ENCODE data around the gene SLC29A1. TPM values are rescaled to one million over a fixed set of nuclear protein-coding genes. Genes with fewer than 3 reads are reported as not detected.

SLC29A1 gene
- total and polyA plus RNA-seq, 9 of the 15 experiments (the other 6 are each of a cell fraction or from before 2014, with no cell fraction given), result 18.9 to 170 (median 57.7) TPM

DNA sequence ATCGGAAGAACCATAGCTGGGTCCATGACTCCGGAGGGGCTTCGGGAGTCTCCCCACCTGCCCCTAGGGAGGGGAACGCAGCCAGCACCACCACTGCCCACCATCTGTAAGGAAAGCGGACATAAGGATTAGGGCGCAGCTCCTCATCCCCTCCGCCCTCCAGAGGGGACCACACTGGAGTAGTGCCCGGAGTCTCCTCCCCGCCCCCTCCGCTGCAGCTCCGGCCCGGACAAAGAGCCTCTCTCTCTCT is 33.3 kb downstream of the SLC29A1 start:
- DNase-seq (ENCODE audit: extremely low read depth in 1 of 4, low spot score in 3 of 4) (no peak), ATAC-seq (no peak), FAIRE-seq (no peak)
- H3K9me1 ChIP-seq (ENCODE audit: control insufficient read depth, insufficient read depth, low read length), result peaks cover 19% of the 10 kb centered on the region
- peak overlapping the region; percentile 81 for H3K4me3 ChIP-seq
- H3K27me3 ChIP-seq (ENCODE audit: control insufficient read depth in 2 of 2, insufficient read depth in 2 of 2, low read length in 2 of 2), result no peaks in the 10 kb centered on the region
- 1% methylated on average over 9 of the region's 12 CpGs for WGBS (ENCODE audit: insufficient coverage, low coverage, missing lambda C conversion rate)
- peaks cover 33 to 45% of the 10 kb centered on the region in 2 experiments; a peak in 4 of 5 replicates for H3K4me1 ChIP-seq (replicated peaks in 1 of 2; ENCODE audit: control insufficient read depth in 2 of 2, insufficient read depth in 2 of 2, low read length in 2 of 2)
- intact Hi-C loops (cut with micrococcal nuclease) (no loop called here), in situ Hi-C loops (cut with MboI) (no loop called here)
- ChIA-PET POLR2A (interaction anchor here (0.5 to 3.2 kb wide), 25 partner anchors 11 to 1415 kb away, joined by 3 to 144 read pairs (median 3); partner anchors contain the start of genes HSP90AB1 and TMEM151B), CTCF (ENCODE audit: low intra/inter-chr PET ratio) (interaction anchor here (1.3 kb wide), 1 partner anchor 482 kb away, joined by 3 read pairs; no protein-coding TSS in a partner anchor)
- peak overlapping the region; percentile 87; the same call in 1 of the 2 replicates for H2AFZ ChIP-seq (ENCODE audit: low read depth, low read length)
- BruUV-seq (replicated peaks), result no TSS peak
- peak overlapping the region; percentile 89 for H3K4me2 ChIP-seq (ENCODE audit: insufficient read depth, low read length)
- H3K27ac ChIP-seq (ENCODE audit: extremely low read depth, low read depth, low read length), result peak overlapping the region; percentile 93
- H3K9ac ChIP-seq (ENCODE audit: insufficient read depth in 1 of 2, low read depth in 2 of 2, low read length in 2 of 2), result peak overlapping the region; percentile 85 to 93
- H4K20me1 ChIP-seq (replicated peaks; ENCODE audit: control insufficient read depth, insufficient read depth, low read length), result peaks cover 46% of the 10 kb centered on the region
- peaks cover 79% of the 10 kb centered on the region for H3K36me3 ChIP-seq (ENCODE audit: control insufficient read depth, insufficient read depth, low read length)
- H3K79me2 ChIP-seq (ENCODE audit: control insufficient read depth, insufficient read depth, low read length), result peaks cover 30% of the 10 kb centered on the region
- no peaks in the 10 kb centered on the region for H3K9me3 ChIP-seq (replicated peaks; ENCODE audit: control insufficient read depth, insufficient read depth, low read depth, low read length)
- no peak for TF ChIP-seq TRIM24 (IDR thresholded peaks at IDR 0.05)
- no peak for TF ChIP-seq ZZZ3 (IDR thresholded peaks at IDR 0.05)
- TF ChIP-seq ZNF133 (CRISPR knock-in tag; IDR thresholded peaks at IDR 0.05), result no peak
- TF ChIP-seq ZNF224 (CRISPR knock-in tag; IDR thresholded peaks at IDR 0.05), result no peak
- TF ChIP-seq HEY1 (CRISPR knock-in tag; IDR thresholded peaks at IDR 0.05; ENCODE audit: borderline replicate concordance), result no peak
- no peak for TF ChIP-seq ZNF551 (CRISPR knock-in tag; IDR thresholded peaks at IDR 0.05)
- TF ChIP-seq, protein P1, sequence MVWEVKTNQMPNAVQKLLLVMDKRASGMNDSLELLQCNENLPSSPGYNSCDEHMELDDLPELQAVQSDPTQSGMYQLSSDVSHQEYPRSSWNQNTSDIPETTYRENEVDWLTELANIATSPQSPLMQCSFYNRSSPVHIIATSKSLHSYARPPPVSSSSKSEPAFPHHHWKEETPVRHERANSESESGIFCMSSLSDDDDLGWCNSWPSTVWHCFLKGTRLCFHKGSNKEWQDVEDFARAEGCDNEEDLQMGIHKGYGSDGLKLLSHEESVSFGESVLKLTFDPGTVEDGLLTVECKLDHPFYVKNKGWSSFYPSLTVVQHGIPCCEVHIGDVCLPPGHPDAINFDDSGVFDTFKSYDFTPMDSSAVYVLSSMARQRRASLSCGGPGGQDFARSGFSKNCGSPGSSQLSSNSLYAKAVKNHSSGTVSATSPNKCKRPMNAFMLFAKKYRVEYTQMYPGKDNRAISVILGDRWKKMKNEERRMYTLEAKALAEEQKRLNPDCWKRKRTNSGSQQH (CRISPR knock-in tag; IDR thresholded peaks at IDR 0.05), result 0 out of 2 replicates have a peak, but pooled peaks have one; percentile 7
- TF ChIP-seq, protein P2, sequence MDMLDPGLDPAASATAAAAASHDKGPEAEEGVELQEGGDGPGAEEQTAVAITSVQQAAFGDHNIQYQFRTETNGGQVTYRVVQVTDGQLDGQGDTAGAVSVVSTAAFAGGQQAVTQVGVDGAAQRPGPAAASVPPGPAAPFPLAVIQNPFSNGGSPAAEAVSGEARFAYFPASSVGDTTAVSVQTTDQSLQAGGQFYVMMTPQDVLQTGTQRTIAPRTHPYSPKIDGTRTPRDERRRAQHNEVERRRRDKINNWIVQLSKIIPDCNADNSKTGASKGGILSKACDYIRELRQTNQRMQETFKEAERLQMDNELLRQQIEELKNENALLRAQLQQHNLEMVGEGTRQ (CRISPR knock-in tag; IDR thresholded peaks at IDR 0.05), result no peak
- TF ChIP-seq, protein P3, sequence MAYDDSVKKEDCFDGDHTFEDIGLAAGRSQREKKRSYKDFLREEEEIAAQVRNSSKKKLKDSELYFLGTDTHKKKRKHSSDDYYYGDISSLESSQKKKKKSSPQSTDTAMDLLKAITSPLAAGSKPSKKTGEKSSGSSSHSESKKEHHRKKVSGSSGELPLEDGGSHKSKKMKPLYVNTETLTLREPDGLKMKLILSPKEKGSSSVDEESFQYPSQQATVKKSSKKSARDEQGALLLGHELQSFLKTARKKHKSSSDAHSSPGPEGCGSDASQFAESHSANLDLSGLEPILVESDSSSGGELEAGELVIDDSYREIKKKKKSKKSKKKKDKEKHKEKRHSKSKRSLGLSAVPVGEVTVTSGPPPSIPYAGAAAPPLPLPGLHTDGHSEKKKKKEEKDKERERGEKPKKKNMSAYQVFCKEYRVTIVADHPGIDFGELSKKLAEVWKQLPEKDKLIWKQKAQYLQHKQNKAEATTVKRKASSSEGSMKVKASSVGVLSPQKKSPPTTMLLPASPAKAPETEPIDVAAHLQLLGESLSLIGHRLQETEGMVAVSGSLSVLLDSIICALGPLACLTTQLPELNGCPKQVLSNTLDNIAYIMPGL (CRISPR knock-in tag; IDR thresholded peaks at IDR 0.05), result no peak
- TF ChIP-seq HCFC1 (IDR thresholded peaks at IDR 0.05; ENCODE audit: low read depth, low read length), result no peak
- TF ChIP-seq, protein P4, sequence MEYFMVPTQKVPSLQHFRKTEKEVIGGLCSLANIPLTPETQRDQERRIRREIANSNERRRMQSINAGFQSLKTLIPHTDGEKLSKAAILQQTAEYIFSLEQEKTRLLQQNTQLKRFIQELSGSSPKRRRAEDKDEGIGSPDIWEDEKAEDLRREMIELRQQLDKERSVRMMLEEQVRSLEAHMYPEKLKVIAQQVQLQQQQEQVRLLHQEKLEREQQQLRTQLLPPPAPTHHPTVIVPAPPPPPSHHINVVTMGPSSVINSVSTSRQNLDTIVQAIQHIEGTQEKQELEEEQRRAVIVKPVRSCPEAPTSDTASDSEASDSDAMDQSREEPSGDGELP (CRISPR knock-in tag; IDR thresholded peaks at IDR 0.05; ENCODE audit: borderline replicate concordance), result no peak; the same call in 1 of the 2 replicates
- no peak for TF ChIP-seq LARP7 (IDR thresholded peaks at IDR 0.05)
- TF ChIP-seq, protein P5, sequence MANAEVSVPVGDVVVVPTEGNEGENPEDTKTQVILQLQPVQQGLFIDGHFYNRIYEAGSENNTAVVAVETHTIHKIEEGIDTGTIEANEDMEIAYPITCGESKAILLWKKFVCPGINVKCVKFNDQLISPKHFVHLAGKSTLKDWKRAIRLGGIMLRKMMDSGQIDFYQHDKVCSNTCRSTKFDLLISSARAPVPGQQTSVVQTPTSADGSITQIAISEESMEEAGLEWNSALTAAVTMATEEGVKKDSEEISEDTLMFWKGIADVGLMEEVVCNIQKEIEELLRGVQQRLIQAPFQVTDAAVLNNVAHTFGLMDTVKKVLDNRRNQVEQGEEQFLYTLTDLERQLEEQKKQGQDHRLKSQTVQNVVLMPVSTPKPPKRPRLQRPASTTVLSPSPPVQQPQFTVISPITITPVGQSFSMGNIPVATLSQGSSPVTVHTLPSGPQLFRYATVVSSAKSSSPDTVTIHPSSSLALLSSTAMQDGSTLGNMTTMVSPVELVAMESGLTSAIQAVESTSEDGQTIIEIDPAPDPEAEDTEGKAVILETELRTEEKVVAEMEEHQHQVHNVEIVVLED (CRISPR knock-in tag; IDR thresholded peaks at IDR 0.05), result no peak
- TF ChIP-seq CAMTA2 (CRISPR knock-in tag; conservative IDR thresholded peaks at IDR 0.05), result no peak
- TF ChIP-seq NCOA2 (IDR thresholded peaks at IDR 0.05; ENCODE audit: partially characterized antibody in 2 of 2), result no peak
- TF ChIP-seq ETV6 (IDR thresholded peaks at IDR 0.05; ENCODE audit: borderline replicate concordance in 1 of 2, low read depth in 2 of 2, low read length in 1 of 2), result 0 out of 4 replicates have a peak, but pooled peaks of 1 of the 2 experiments have one; percentile 12
- TF ChIP-seq ETV6 (CRISPR knock-in tag; IDR thresholded peaks at IDR 0.05; ENCODE audit: borderline replicate concordance), result no peak
